ENCODE data around the gene ZNF22.

- TF ChIP-seq POLR2AphosphoS5 (IDR thresholded peaks at IDR 0.05; ENCODE audit: low read depth, low read length) (no peak), TAF1 (IDR thresholded peaks at IDR 0.05; ENCODE audit: borderline replicate concordance, low read depth, low read length) (no peak), POLR2A (IDR thresholded peaks at IDR 0.05; ENCODE audit: low read depth, low read length) (peak; percentile 28; the same call in 1 of the 2 replicates)
These were observed 36.7 kb upstream of the ZNF22 start for GRCh38 chr10:44963772-44964633.

Measured in GM12892 (cell line).